H1 (cell line): ENCODE data around the gene ENTR1. TPM values are rescaled to one million over a fixed set of nuclear protein-coding genes. Genes with fewer than 3 reads are reported as not detected.

Source experiments
- NRF1 ChIP-seq: IDR thresholded peaks from 2 replicates; pipeline ENCODE4 v1.6.1; 2011; ENCODE audit warnings: mild to moderate bottlenecking, low read depth, low read length, improper control_type of control experiment
- RXRA ChIP-seq: IDR thresholded peaks from 2 replicates; pipeline ENCODE4 v1.6.1; 2011; ENCODE audit warnings: low read depth, mild to moderate bottlenecking, low read length, moderate library complexity; ENCODE audit not compliant: insufficient read depth
- polyA plus RNA-seq, 7 experiments: library from polyadenylated mRNA; depleted of rRNA in 3 of 7; stranded (reverse) in 5 of 7; unstranded in 2 of 7; fragments of >200 nt in 5 of 7; fragments of 200-250 nt in 2 of 7; gene quantifications; 1 replicate in 5 of 7; 2 replicates in 1 of 7; 4 replicates in 1 of 7; pipeline versions ENCODE4 v1.2.1 to v1.2.3, GENCODE V29; 2011 to 2013; ENCODE audit warnings: missing spikeins in 2 of 7, mixed read lengths in 2 of 7
- total RNA-seq: library from RNA; stranded (reverse); fragmentation: NEBNext Ultra II Directional; extraction: Animal tissue kit (Norgen Biotek cat#: 25700); gene quantifications from 2 replicates; pipeline ENCODE4 v1.2.1, GENCODE V29; 2021

ENTR1 gene
- total and polyA plus RNA-seq, 2 of the 8 experiments (the other 6 are each of a cell fraction or from before 2014, with no cell fraction given), result 65.2 to 102 TPM

- TF ChIP-seq NRF1 (no peak), RXRA (no peak)
- TF ChIP-seq, all 59 proteins: peak for 0
Measured at GRCh38 chr9:136371533-136371880, 38.9 kb downstream of the ENTR1 start (continued).
